Naive B cell (primary cell): Measurements from ENCODE around the gene SEPHS1. TPM values are rescaled to one million over a fixed set of nuclear protein-coding genes. Genes with fewer than 3 reads are reported as not detected.
A peak's percentile ranks its signal among the peaks of the same experiment; 100 is the strongest.
"Not testable (repeated sequence)": the region's sequence is repeated elsewhere in the genome, so short reads cannot be mapped to it uniquely, and the experiment has no call there.

Experiments used
- ATAC-seq, 2 donors: fragments of 150-1000 bp; cut with Tn5 transposase; 2 replicates each; pipeline ENCODE4 v1.10.0; 2021; ENCODE audit warnings: low read depth in 2 of 2, mild to moderate bottlenecking in 2 of 2, moderate library complexity in 2 of 2
- DNase-seq: peaks from one replicate; pipeline ENCODE4 v3.0.0; 2022
- H3K27ac Mint-ChIP-seq, 6 donors: one replicate each; pipeline ENCODE4 v1.8.0; 2020 to 2022; ENCODE audit warnings: mild to moderate bottlenecking in 6 of 6, mixed read lengths in 6 of 6, moderate library complexity in 5 of 6, inconsistent platforms in 2 of 6
- H3K27me3 Mint-ChIP-seq, 3 donors: one replicate each; pipeline ENCODE4 v1.8.0; 2021 to 2022; ENCODE audit warnings: mixed read lengths in 3 of 3, mild to moderate bottlenecking in 1 of 3
- H3K36me3 Mint-ChIP-seq, 2 donors: one replicate each; pipeline ENCODE4 v1.8.0; 2020 to 2022; ENCODE audit warnings: mixed read lengths in 2 of 2, inconsistent platforms in 1 of 2, mild to moderate bottlenecking in 1 of 2
- H3K4me1 Mint-ChIP-seq, 3 donors: one replicate each; pipeline ENCODE4 v1.8.0; 2020 to 2022; ENCODE audit warnings: mixed read lengths in 3 of 3, inconsistent platforms in 1 of 3, mild to moderate bottlenecking in 1 of 3, moderate library complexity in 1 of 3
- H3K4me3 Mint-ChIP-seq, 8 donors: one replicate each; pipeline ENCODE4 v1.8.0; 2020 to 2022; ENCODE audit warnings: mild to moderate bottlenecking in 8 of 8, mixed read lengths in 8 of 8, moderate library complexity in 8 of 8, inconsistent platforms in 2 of 8
- H3K9me3 Mint-ChIP-seq, 7 donors: one replicate each; pipeline ENCODE4 v1.8.0; 2020 to 2022; ENCODE audit warnings: mixed read lengths in 7 of 7, mild to moderate bottlenecking in 5 of 7, inconsistent platforms in 2 of 7, moderate library complexity in 1 of 7
- polyA plus RNA-seq, 6 donors: library from polyadenylated mRNA; unstranded; fragments of 300-500 nt; fragmentation: Illumina TruSeq; gene quantifications; one replicate each; pipeline ENCODE4 v1.2.3, GENCODE V29; 2021; ENCODE audit warnings: low read depth in 6 of 6

The SEPHS1 gene
- polyA plus RNA-seq, 6 donors from 2014 or later: 9.1 to 18.9 (median 15.4) TPM

GRCh38 chr10:13379061-13379460 lies 31.0 kb upstream of the SEPHS1 start:
- Mint-ChIP-seq H3K27me3 (peaks cover 44 to 66% (median 59%) of the 10 kb centered on the region in 3 donors), H3K4me1 (peaks cover 10 to 14% (median 11%) of the 10 kb centered on the region in 3 donors)
- not testable (repeated sequence) for H3K27ac Mint-ChIP-seq, ATAC-seq, H3K36me3 Mint-ChIP-seq, H3K4me3 Mint-ChIP-seq, H3K9me3 Mint-ChIP-seq, DNase-seq

- peaks cover 28 to 49% (median 45%) of the 10 kb centered on the region in 3 donors for H3K27me3 Mint-ChIP-seq
- H3K36me3 Mint-ChIP-seq: no peaks in the 10 kb centered on the region
- H3K9me3 Mint-ChIP-seq: peaks cover 0 to 5% (median 0%) of the 10 kb centered on the region in 7 donors
- no peaks in the 10 kb centered on the region for H3K4me1 Mint-ChIP-seq
- H3K4me3 Mint-ChIP-seq: no peak overlapping the region
- DNase-seq (no peak), ATAC-seq (no peak)
- H3K27ac Mint-ChIP-seq: peak overlapping the region in 1 of 6 donors; percentile 57
Measured at GRCh38 chr10:13376746-13377145, 28.7 kb upstream of the SEPHS1 start.

GRCh38 chr10:13376297-13376696 lies 28.2 kb upstream of the SEPHS1 start:
- Mint-ChIP-seq H3K9me3 (peaks cover 0 to 3% (median 0%) of the 10 kb centered on the region in 7 donors), H3K27me3 (peaks cover 23 to 45% (median 43%) of the 10 kb centered on the region in 3 donors), H3K4me1 (no peaks in the 10 kb centered on the region), H3K36me3 (no peaks in the 10 kb centered on the region), H3K27ac (no peak overlapping the region), H3K4me3 (no peak overlapping the region)
- no peak for DNase-seq
- no peak for ATAC-seq

- DNase-seq: no peak
- H3K9me3 Mint-ChIP-seq: peaks cover 0 to 3% (median 0%) of the 10 kb centered on the region in 7 donors
- no peaks in the 10 kb centered on the region for H3K4me1 Mint-ChIP-seq
- ATAC-seq: no peak
- no peak overlapping the region for H3K4me3 Mint-ChIP-seq
- H3K27me3 Mint-ChIP-seq: peaks cover 18 to 41% (median 40%) of the 10 kb centered on the region in 3 donors
- no peak overlapping the region for H3K27ac Mint-ChIP-seq
- H3K36me3 Mint-ChIP-seq: no peaks in the 10 kb centered on the region
Measured at GRCh38 chr10:13375791-13376190, 27.7 kb upstream of the SEPHS1 start.

GRCh38 chr10:13373644-13374043 lies 25.6 kb upstream of the SEPHS1 start:
- Mint-ChIP-seq H3K4me1 (no peaks in the 10 kb centered on the region), H3K4me3 (no peak overlapping the region), H3K27ac (no peak overlapping the region), H3K27me3 (peaks cover 8 to 27% (median 27%) of the 10 kb centered on the region in 3 donors), H3K9me3 (peaks cover 0 to 3% (median 0%) of the 10 kb centered on the region in 7 donors), H3K36me3 (no peaks in the 10 kb centered on the region)
- ATAC-seq (no peak), DNase-seq (no peak)

- H3K4me1 Mint-ChIP-seq: no peaks in the 10 kb centered on the region
- DNase-seq (no peak), ATAC-seq (no peak)
- peak overlapping the region in 1 of 8 donors; percentile 13 for H3K4me3 Mint-ChIP-seq
- no peaks in the 10 kb centered on the region for H3K9me3 Mint-ChIP-seq
- H3K27ac Mint-ChIP-seq: no peak overlapping the region
- no peaks in the 10 kb centered on the region for H3K36me3 Mint-ChIP-seq
- H3K27me3 Mint-ChIP-seq: peaks cover 8 to 24% (median 16%) of the 10 kb centered on the region in 3 donors
Measured at GRCh38 chr10:13372524-13372923, 24.4 kb upstream of the SEPHS1 start.

- H3K27ac Mint-ChIP-seq: no peak overlapping the region
Measured at GRCh38 chr10:13371897-13372470, 23.9 kb upstream of the SEPHS1 start.

GRCh38 chr10:13366891-13367290 lies 18.8 kb upstream of the SEPHS1 start:
- no peak for DNase-seq
- peaks cover 0 to 8% (median 8%) of the 10 kb centered on the region in 3 donors for H3K27me3 Mint-ChIP-seq
- H3K4me3 Mint-ChIP-seq: no peak overlapping the region
- H3K27ac Mint-ChIP-seq: no peak overlapping the region
- no peaks in the 10 kb centered on the region for H3K9me3 Mint-ChIP-seq
- no peak for ATAC-seq
- no peaks in the 10 kb centered on the region for H3K4me1 Mint-ChIP-seq
- no peaks in the 10 kb centered on the region for H3K36me3 Mint-ChIP-seq

More at GRCh38 chr10:13371897-13372470, 23.9 kb upstream of the SEPHS1 start:
- H3K27me3 Mint-ChIP-seq: peaks cover 8 to 24% (median 16%) of the 10 kb centered on the region in 3 donors
- no peaks in the 10 kb centered on the region for H3K4me1 Mint-ChIP-seq
- no peaks in the 10 kb centered on the region for H3K9me3 Mint-ChIP-seq
- no peak overlapping the region for H3K4me3 Mint-ChIP-seq
- no peaks in the 10 kb centered on the region for H3K36me3 Mint-ChIP-seq
- DNase-seq: peak; percentile 55
- ATAC-seq: peak; percentile 98 to 99

- no peak overlapping the region for H3K27ac Mint-ChIP-seq
- ATAC-seq: no peak
- H3K4me1 Mint-ChIP-seq: no peaks in the 10 kb centered on the region
- no peak for DNase-seq
- no peaks in the 10 kb centered on the region for H3K36me3 Mint-ChIP-seq
- no peak overlapping the region for H3K4me3 Mint-ChIP-seq
- H3K9me3 Mint-ChIP-seq: no peaks in the 10 kb centered on the region
- H3K27me3 Mint-ChIP-seq: peaks cover 0 to 8% (median 6%) of the 10 kb centered on the region in 3 donors
Measured at GRCh38 chr10:13365831-13366230, 17.7 kb upstream of the SEPHS1 start.

GRCh38 chr10:13365243-13365642 lies 17.1 kb upstream of the SEPHS1 start:
- H3K4me3 Mint-ChIP-seq: no peak overlapping the region
- DNase-seq (no peak), ATAC-seq (no peak)
- H3K27me3 Mint-ChIP-seq: peaks cover 0 to 8% (median 6%) of the 10 kb centered on the region in 3 donors
- H3K27ac Mint-ChIP-seq: no peak overlapping the region
- H3K36me3 Mint-ChIP-seq: no peaks in the 10 kb centered on the region
- no peaks in the 10 kb centered on the region for H3K4me1 Mint-ChIP-seq
- H3K9me3 Mint-ChIP-seq: no peaks in the 10 kb centered on the region

- no peaks in the 10 kb centered on the region for H3K9me3 Mint-ChIP-seq
- ATAC-seq (no peak), DNase-seq (no peak)
- H3K27me3 Mint-ChIP-seq: peaks cover 10 to 28% (median 21%) of the 10 kb centered on the region in 3 donors
- no peaks in the 10 kb centered on the region for H3K36me3 Mint-ChIP-seq
- H3K4me3 Mint-ChIP-seq: no peak overlapping the region
- no peaks in the 10 kb centered on the region for H3K4me1 Mint-ChIP-seq
- H3K27ac Mint-ChIP-seq: no peak overlapping the region
Measured at GRCh38 chr10:13360587-13360986, 12.5 kb upstream of the SEPHS1 start.

- Mint-ChIP-seq H3K4me1 (peaks cover 9 to 13% (median 10%) of the 10 kb centered on the region in 3 donors), H3K4me3 (no peak overlapping the region), H3K27me3 (peaks cover 21 to 49% (median 48%) of the 10 kb centered on the region in 3 donors), H3K36me3 (no peaks in the 10 kb centered on the region), H3K27ac (peak overlapping the region in 1 of 6 donors; percentile 83), H3K9me3 (no peaks in the 10 kb centered on the region)
- DNase-seq (no peak), ATAC-seq (no peak)
Measured at GRCh38 chr10:13356392-13356791, 8.3 kb upstream of the SEPHS1 start.

GRCh38 chr10:13354783-13355182 lies 6.7 kb upstream of the SEPHS1 start:
- peaks cover 0 to 1% (median 0%) of the 10 kb centered on the region in 7 donors for H3K9me3 Mint-ChIP-seq
- no peak overlapping the region for H3K4me3 Mint-ChIP-seq
- ATAC-seq (no peak), DNase-seq (no peak)
- no peak overlapping the region for H3K27ac Mint-ChIP-seq
- H3K36me3 Mint-ChIP-seq: no peaks in the 10 kb centered on the region
- peaks cover 15 to 25% (median 25%) of the 10 kb centered on the region in 3 donors for H3K4me1 Mint-ChIP-seq
- H3K27me3 Mint-ChIP-seq: peaks cover 30 to 60% (median 46%) of the 10 kb centered on the region in 3 donors

GRCh38 chr10:13352519-13352918 lies 4.4 kb upstream of the SEPHS1 start:
- ATAC-seq (no peak), DNase-seq (no peak)
- Mint-ChIP-seq H3K27ac (no peak overlapping the region), H3K36me3 (no peaks in the 10 kb centered on the region), H3K9me3 (peaks cover 0 to 1% (median 0%) of the 10 kb centered on the region in 7 donors), H3K4me1 (peaks cover 20 to 34% (median 32%) of the 10 kb centered on the region in 3 donors), H3K27me3 (peaks cover 26 to 46% (median 31%) of the 10 kb centered on the region in 3 donors), H3K4me3 (peak overlapping the region in 3 of 8 donors; percentile 23 to 75 (median 41))
